ENCODE data around the gene FAM200B.

The FAM200B gene

GRCh38 chr4:15681372-15682241 lies at the start of gene FAM200B:
Gene FAM200B (plus strand): TSS chr4:15681827. CDS start chr4:15686978, 5,151 bp downstream.
- Histone ChIP-seq H3K4me3 (ENCODE audit: low read length) (peak within 1 kb of the TSS; percentile 99), H3K9ac (ENCODE audit: low read length) (peak within 1 kb of the TSS; percentile 99), H3K27me3 (ENCODE audit: control insufficient read depth, insufficient read depth, low read length) (no peaks in the 10 kb centered on the region), H3K9me3 (ENCODE audit: control insufficient read depth, low read length) (no peaks in the 10 kb centered on the region), H3K36me3 (ENCODE audit: control insufficient read depth, insufficient read depth, low read length) (no peaks in the 10 kb centered on the region), H3K4me1 (ENCODE audit: control insufficient read depth, insufficient read depth, low read length) (peaks cover 11% of the 10 kb centered on the region)

- H3K36me3 ChIP-seq (ENCODE audit: control insufficient read depth, insufficient read depth, low read length) = no peaks in the 10 kb centered on the region
These were observed 44.8 kb upstream of the FAM200B start for GRCh38 chr4:15636818-15637217.

GRCh38 chr4:15638418-15638817 lies 43.2 kb upstream of the FAM200B start:
- H3K4me1 ChIP-seq (ENCODE audit: control insufficient read depth, insufficient read depth, low read length) = no peaks in the 10 kb centered on the region
- no peaks in the 10 kb centered on the region for H3K9me3 ChIP-seq (ENCODE audit: control insufficient read depth, low read length)
- H3K9ac ChIP-seq (ENCODE audit: low read length) = no peak overlapping the region
- no peaks in the 10 kb centered on the region for H3K36me3 ChIP-seq (ENCODE audit: control insufficient read depth, insufficient read depth, low read length)
- no peaks in the 10 kb centered on the region for H3K27me3 ChIP-seq (ENCODE audit: control insufficient read depth, insufficient read depth, low read length)
- no peak overlapping the region for H3K4me3 ChIP-seq (ENCODE audit: low read length)

More at GRCh38 chr4:15636818-15637217, 44.8 kb upstream of the FAM200B start:
- Histone ChIP-seq H3K9me3 (ENCODE audit: control insufficient read depth, low read length) (no peaks in the 10 kb centered on the region), H3K4me3 (ENCODE audit: low read length) (no peak overlapping the region), H3K27me3 (ENCODE audit: control insufficient read depth, insufficient read depth, low read length) (no peaks in the 10 kb centered on the region), H3K9ac (ENCODE audit: low read length) (no peak overlapping the region), H3K4me1 (ENCODE audit: control insufficient read depth, insufficient read depth, low read length) (no peaks in the 10 kb centered on the region)

- no peaks in the 10 kb centered on the region for H3K9me3 ChIP-seq (ENCODE audit: control insufficient read depth, low read length)
- peaks cover 7% of the 10 kb centered on the region for H3K4me1 ChIP-seq (ENCODE audit: control insufficient read depth, insufficient read depth, low read length)
- H3K27me3 ChIP-seq (ENCODE audit: control insufficient read depth, insufficient read depth, low read length) = no peaks in the 10 kb centered on the region
- no peak overlapping the region for H3K9ac ChIP-seq (ENCODE audit: low read length)
- H3K4me3 ChIP-seq (ENCODE audit: low read length) = no peak overlapping the region
- H3K36me3 ChIP-seq (ENCODE audit: control insufficient read depth, insufficient read depth, low read length) = no peaks in the 10 kb centered on the region
These were observed 33.0 kb upstream of the FAM200B start for GRCh38 chr4:15648600-15648999.

GRCh38 chr4:15649914-15650545 lies 31.6 kb upstream of the FAM200B start:
- no peak overlapping the region for H3K9ac ChIP-seq (ENCODE audit: low read length)
- no peaks in the 10 kb centered on the region for H3K9me3 ChIP-seq (ENCODE audit: control insufficient read depth, low read length)
- no peaks in the 10 kb centered on the region for H3K27me3 ChIP-seq (ENCODE audit: control insufficient read depth, insufficient read depth, low read length)
- no peaks in the 10 kb centered on the region for H3K36me3 ChIP-seq (ENCODE audit: control insufficient read depth, insufficient read depth, low read length)
- peaks cover 7% of the 10 kb centered on the region for H3K4me1 ChIP-seq (ENCODE audit: control insufficient read depth, insufficient read depth, low read length)
- H3K4me3 ChIP-seq (ENCODE audit: low read length) = no peak overlapping the region

GRCh38 chr4:15651676-15652075 lies 30.0 kb upstream of the FAM200B start:
- no peak overlapping the region for H3K4me3 ChIP-seq (ENCODE audit: low read length)
- H3K9ac ChIP-seq (ENCODE audit: low read length) = no peak overlapping the region

GRCh38 chr4:15652191-15652590 lies 29.4 kb upstream of the FAM200B start:
- Histone ChIP-seq H3K4me3 (ENCODE audit: low read length) (no peak overlapping the region), H3K9ac (ENCODE audit: low read length) (no peak overlapping the region), H3K36me3 (ENCODE audit: control insufficient read depth, insufficient read depth, low read length) (no peaks in the 10 kb centered on the region), H3K27me3 (ENCODE audit: control insufficient read depth, insufficient read depth, low read length) (no peaks in the 10 kb centered on the region), H3K4me1 (ENCODE audit: control insufficient read depth, insufficient read depth, low read length) (peaks cover 15% of the 10 kb centered on the region), H3K9me3 (ENCODE audit: control insufficient read depth, low read length) (no peaks in the 10 kb centered on the region)

More at GRCh38 chr4:15651676-15652075, 30.0 kb upstream of the FAM200B start:
- Histone ChIP-seq H3K9me3 (ENCODE audit: control insufficient read depth, low read length) (no peaks in the 10 kb centered on the region), H3K27me3 (ENCODE audit: control insufficient read depth, insufficient read depth, low read length) (no peaks in the 10 kb centered on the region), H3K36me3 (ENCODE audit: control insufficient read depth, insufficient read depth, low read length) (no peaks in the 10 kb centered on the region), H3K4me1 (ENCODE audit: control insufficient read depth, insufficient read depth, low read length) (peaks cover 15% of the 10 kb centered on the region)

- Histone ChIP-seq H3K4me3 (ENCODE audit: low read length) (no peak overlapping the region), H3K36me3 (ENCODE audit: control insufficient read depth, insufficient read depth, low read length) (no peaks in the 10 kb centered on the region), H3K4me1 (ENCODE audit: control insufficient read depth, insufficient read depth, low read length) (peaks cover 15% of the 10 kb centered on the region), H3K27me3 (ENCODE audit: control insufficient read depth, insufficient read depth, low read length) (no peaks in the 10 kb centered on the region), H3K9ac (ENCODE audit: low read length) (peak overlapping the region; percentile 96), H3K9me3 (ENCODE audit: control insufficient read depth, low read length) (no peaks in the 10 kb centered on the region)
These were observed 28.8 kb upstream of the FAM200B start for GRCh38 chr4:15652841-15653240.

- H3K36me3 ChIP-seq (ENCODE audit: control insufficient read depth, insufficient read depth, low read length) = no peaks in the 10 kb centered on the region
- peak overlapping the region; percentile 96 for H3K9ac ChIP-seq (ENCODE audit: low read length)
- no peaks in the 10 kb centered on the region for H3K9me3 ChIP-seq (ENCODE audit: control insufficient read depth, low read length)
- H3K27me3 ChIP-seq (ENCODE audit: control insufficient read depth, insufficient read depth, low read length) = no peaks in the 10 kb centered on the region
- H3K4me3 ChIP-seq (ENCODE audit: low read length) = peak overlapping the region; percentile 94
- H3K4me1 ChIP-seq (ENCODE audit: control insufficient read depth, insufficient read depth, low read length) = peaks cover 15% of the 10 kb centered on the region
These were observed 28.2 kb upstream of the FAM200B start for GRCh38 chr4:15653420-15653819.

- Histone ChIP-seq H3K36me3 (ENCODE audit: control insufficient read depth, insufficient read depth, low read length) (no peaks in the 10 kb centered on the region), H3K9ac (ENCODE audit: low read length) (peak overlapping the region; percentile 96), H3K27me3 (ENCODE audit: control insufficient read depth, insufficient read depth, low read length) (no peaks in the 10 kb centered on the region), H3K4me3 (ENCODE audit: low read length) (peak overlapping the region; percentile 94), H3K9me3 (ENCODE audit: control insufficient read depth, low read length) (no peaks in the 10 kb centered on the region), H3K4me1 (ENCODE audit: control insufficient read depth, insufficient read depth, low read length) (peaks cover 15% of the 10 kb centered on the region)
These were observed 27.6 kb upstream of the FAM200B start for GRCh38 chr4:15653864-15654592.

- peaks cover 15% of the 10 kb centered on the region for H3K4me1 ChIP-seq (ENCODE audit: control insufficient read depth, insufficient read depth, low read length)
- H3K27me3 ChIP-seq (ENCODE audit: control insufficient read depth, insufficient read depth, low read length) = no peaks in the 10 kb centered on the region
These were observed 26.9 kb upstream of the FAM200B start for GRCh38 chr4:15654593-15655222.

More at GRCh38 chr4:15654593-15655222, 26.9 kb upstream of the FAM200B start:
- no peaks in the 10 kb centered on the region for H3K36me3 ChIP-seq (ENCODE audit: control insufficient read depth, insufficient read depth, low read length)
- peak overlapping the region; percentile 94 for H3K4me3 ChIP-seq (ENCODE audit: low read length)
- peak overlapping the region; percentile 96 for H3K9ac ChIP-seq (ENCODE audit: low read length)
- no peaks in the 10 kb centered on the region for H3K9me3 ChIP-seq (ENCODE audit: control insufficient read depth, low read length)
